H1 (cell line): ENCODE data around the gene OR5H1. TPM values are rescaled to one million over a fixed set of nuclear protein-coding genes. Genes with fewer than 3 reads are reported as not detected.

Source experiments
- ATF3 ChIP-seq: IDR thresholded peaks from 2 replicates; pipeline ENCODE4 v1.6.1; 2011; ENCODE audit warnings: low read depth, mild to moderate bottlenecking, low read length; ENCODE audit not compliant: insufficient read depth
- CBX8 ChIP-seq: fragments of 300-800, 300-1000 bp; sonication (generic); IDR thresholded peaks from 2 replicates; pipeline ENCODE4 v1.7.1; 2016; ENCODE audit warnings: low read depth, low read length, borderline replicate concordance
- CEBPB ChIP-seq: IDR thresholded peaks from 2 replicates; pipeline ENCODE4 v1.6.1; 2012; ENCODE audit warnings: low read depth, low read length
- CHD2 ChIP-seq: IDR thresholded peaks from 2 replicates; pipeline ENCODE4 v1.6.1; 2012; ENCODE audit warnings: low read length, improper control_type of control experiment
- CHD7 ChIP-seq: fragments of 300-600 bp; sonication (generic); IDR thresholded peaks from 2 replicates; pipeline ENCODE4 v1.7.1; 2012; ENCODE audit warnings: low read length, moderate library complexity, mild to moderate bottlenecking, inconsistent platforms; ENCODE audit not compliant: insufficient replicate concordance
- FOSL1 ChIP-seq: IDR thresholded peaks from 2 replicates; pipeline ENCODE4 v1.6.1; 2011; ENCODE audit warnings: mild to moderate bottlenecking, low read depth, low read length, moderate library complexity; ENCODE audit not compliant: insufficient read depth
- KDM1A ChIP-seq: fragments of 200-600, 300-600 bp; sonication (generic); IDR thresholded peaks from 2 replicates; pipeline ENCODE4 v1.7.1; 2016; ENCODE audit warnings: mild to moderate bottlenecking, low read length, borderline replicate concordance
- KDM5A ChIP-seq: fragments of 200-600 bp; IDR thresholded peaks from 2 replicates; pipeline ENCODE4 v1.7.1; 2012; ENCODE audit warnings: mild to moderate bottlenecking, low read length, inconsistent platforms, mixed read lengths
- RBBP5 ChIP-seq: IDR thresholded peaks from 2 replicates; pipeline ENCODE4 v1.7.1; 2012; ENCODE audit warnings: low read depth, mild to moderate bottlenecking, inconsistent platforms, low read length, moderate library complexity, borderline replicate concordance
- RFX5 ChIP-seq: IDR thresholded peaks from 2 replicates; pipeline ENCODE4 v1.6.1; 2011; ENCODE audit warnings: low read depth, low read length, improper control_type of control experiment, borderline replicate concordance
- ZNF274 ChIP-seq: IDR thresholded peaks from 2 replicates; pipeline ENCODE4 v1.7.0; 2012; ENCODE audit warnings: low read length, borderline replicate concordance; ENCODE audit errors: extremely low read depth
- polyA plus RNA-seq, 7 experiments: library from polyadenylated mRNA; depleted of rRNA in 3 of 7; stranded (reverse) in 5 of 7; unstranded in 2 of 7; fragments of >200 nt in 5 of 7; fragments of 200-250 nt in 2 of 7; gene quantifications; 1 replicate in 5 of 7; 2 replicates in 1 of 7; 4 replicates in 1 of 7; pipeline versions ENCODE4 v1.2.1 to v1.2.3, GENCODE V29; 2011 to 2013; ENCODE audit warnings: missing spikeins in 2 of 7, mixed read lengths in 2 of 7
- total RNA-seq: library from RNA; stranded (reverse); fragmentation: NEBNext Ultra II Directional; extraction: Animal tissue kit (Norgen Biotek cat#: 25700); gene quantifications from 2 replicates; pipeline ENCODE4 v1.2.1, GENCODE V29; 2021

OR5H1 gene
- total and polyA plus RNA-seq, 2 of the 8 experiments (the other 6 are each of a cell fraction or from before 2014, with no cell fraction given) = not detected

GRCh38 chr3:98180319-98180890, 49.9 kb downstream of the OR5H1 start (continued):
- no peak for TF ChIP-seq CHD7
- TF ChIP-seq CBX8 = no peak
- TF ChIP-seq CEBPB = no peak
- TF ChIP-seq ATF3 = no peak
- no peak for TF ChIP-seq FOSL1
- no peak for TF ChIP-seq RBBP5
- TF ChIP-seq RFX5 = no peak
- no peak for TF ChIP-seq CHD2
- TF ChIP-seq KDM1A = no peak
- no peak for TF ChIP-seq ZNF274
- TF ChIP-seq KDM5A = no peak
